DOHH2 (cell line): ENCODE results near the gene SHROOM3.

Source experiments
- H3F3A ChIP-seq: fragments of 200-600 bp; sonication (generic), shearing (Covaris generic); 2 replicates; pipeline ENCODE4 v1.6.0; 2016; ENCODE audit warnings: antibody characterized with exemption, mild to moderate bottlenecking; ENCODE audit not compliant: control insufficient read depth, insufficient read depth
- H3K27ac ChIP-seq: fragments of 200-600 bp; sonication (generic); 2 replicates; pipeline ENCODE4 v1.5.1; 2014; ENCODE audit warnings: low read depth, mild to moderate bottlenecking, low read length, moderate library complexity
- H3K27me3 ChIP-seq: fragments of 200-600 bp; sonication (generic); 2 replicates; pipeline ENCODE4 v1.6.1; 2014; ENCODE audit warnings: mild to moderate bottlenecking, low read length, mixed read lengths; ENCODE audit not compliant: control insufficient read depth
- H3K36me3 ChIP-seq: fragments of 200-600 bp; sonication (generic); 2 replicates; pipeline ENCODE4 v1.6.1; 2014; ENCODE audit warnings: mild to moderate bottlenecking, low read length, moderate library complexity, mixed read lengths; ENCODE audit not compliant: control insufficient read depth
- H3K4me1 ChIP-seq: fragments of 200-600 bp; sonication (generic); 2 replicates; pipeline ENCODE4 v1.6.1; 2014; ENCODE audit warnings: mild to moderate bottlenecking, low read length, mixed read lengths; ENCODE audit not compliant: control insufficient read depth
- H3K4me2 ChIP-seq: fragments of 200-600 bp; sonication (generic); 2 replicates; pipeline ENCODE4 v1.6.0; 2014; ENCODE audit warnings: mild to moderate bottlenecking, low read length, moderate library complexity
- H3K4me3 ChIP-seq: fragments of 200-600 bp; sonication (generic); 2 replicates; pipeline ENCODE4 v1.5.1; 2014; ENCODE audit warnings: mild to moderate bottlenecking, low read length, mixed read lengths
- H3K79me2 ChIP-seq: fragments of 200-600 bp; sonication (generic); 2 replicates; pipeline ENCODE4 v1.6.1; 2014; ENCODE audit warnings: mild to moderate bottlenecking, low read length, mixed read lengths; ENCODE audit not compliant: control insufficient read depth
- H3K9me2 ChIP-seq: fragments of 200-600 bp; sonication (generic); replicated peaks from 2 replicates; pipeline ENCODE4 v1.6.1; 2014; ENCODE audit warnings: mild to moderate bottlenecking, low read length, mixed read lengths; ENCODE audit not compliant: control insufficient read depth
- H3K9me3 ChIP-seq: fragments of 200-600 bp; sonication (generic); 2 replicates; pipeline ENCODE4 v1.6.1; 2014; ENCODE audit warnings: antibody characterized with exemption, low read length, mixed read lengths; ENCODE audit not compliant: control insufficient read depth, insufficient read depth
- H4K20me1 ChIP-seq: fragments of 200-600 bp; sonication (generic); 2 replicates; pipeline ENCODE4 v1.6.0; 2014; ENCODE audit warnings: low read depth, mild to moderate bottlenecking, antibody characterized with exemption, low read length, moderate library complexity; ENCODE audit not compliant: control insufficient read depth, insufficient read depth
- CTCF ChIP-seq: fragments of 200-600 bp; sonication (generic); IDR thresholded peaks from one replicate; pipeline ENCODE4 v1.5.1; 2014; ENCODE audit warnings: antibody characterized with exemption, mild to moderate bottlenecking, low read depth, low read length; ENCODE audit not compliant: poor library complexity, severe bottlenecking
- EZH2phosphoT487 ChIP-seq: fragments of 200-600 bp; sonication (generic); IDR thresholded peaks from 2 replicates; pipeline ENCODE4 v1.6.1; 2017; ENCODE audit warnings: borderline replicate concordance, mild to moderate bottlenecking, antibody characterized with exemption, low read length, moderate library complexity, mixed read lengths

The SHROOM3 gene

GRCh38 chr4:76649086-76649485 lies 214.1 kb downstream of the SHROOM3 start:
- no peaks in the 10 kb centered on the region for H4K20me1 ChIP-seq
- H3K4me3 ChIP-seq = no peak overlapping the region
- no peaks in the 10 kb centered on the region for H3K4me1 ChIP-seq
- H3K9me2 ChIP-seq = no peaks in the 10 kb centered on the region
- no peaks in the 10 kb centered on the region for H3F3A ChIP-seq
- no peaks in the 10 kb centered on the region for H3K36me3 ChIP-seq
- no peaks in the 10 kb centered on the region for H3K79me2 ChIP-seq
- H3K9me3 ChIP-seq = no peaks in the 10 kb centered on the region
- H3K4me2 ChIP-seq = no peak overlapping the region
- no peaks in the 10 kb centered on the region for H3K27me3 ChIP-seq
- H3K27ac ChIP-seq = no peak overlapping the region
- TF ChIP-seq EZH2phosphoT487 (no peak), CTCF (no peak)

- H3F3A ChIP-seq = no peaks in the 10 kb centered on the region
- H3K27me3 ChIP-seq = no peaks in the 10 kb centered on the region
- no peak overlapping the region for H3K27ac ChIP-seq
- no peaks in the 10 kb centered on the region for H3K79me2 ChIP-seq
- no peaks in the 10 kb centered on the region for H4K20me1 ChIP-seq
- H3K4me3 ChIP-seq = no peak overlapping the region
- no peaks in the 10 kb centered on the region for H3K9me2 ChIP-seq
- H3K4me1 ChIP-seq = no peaks in the 10 kb centered on the region
- H3K4me2 ChIP-seq = no peak overlapping the region
- TF ChIP-seq CTCF (no peak), EZH2phosphoT487 (no peak)
- no peaks in the 10 kb centered on the region for H3K36me3 ChIP-seq
- no peaks in the 10 kb centered on the region for H3K9me3 ChIP-seq
These were observed 216.6 kb downstream of the SHROOM3 start for GRCh38 chr4:76651616-76652015.

GRCh38 chr4:76652389-76652788 lies 217.4 kb downstream of the SHROOM3 start:
- Histone ChIP-seq H3K27ac (no peak overlapping the region), H4K20me1 (no peaks in the 10 kb centered on the region), H3K27me3 (no peaks in the 10 kb centered on the region), H3K79me2 (no peaks in the 10 kb centered on the region), H3F3A (no peaks in the 10 kb centered on the region), H3K9me3 (no peaks in the 10 kb centered on the region), H3K9me2 (no peaks in the 10 kb centered on the region), H3K36me3 (no peaks in the 10 kb centered on the region), H3K4me1 (no peaks in the 10 kb centered on the region), H3K4me3 (no peak overlapping the region), H3K4me2 (no peak overlapping the region)
- no peak for TF ChIP-seq EZH2phosphoT487
- no peak for TF ChIP-seq CTCF

GRCh38 chr4:76654084-76654483 lies 219.1 kb downstream of the SHROOM3 start:
- H3K4me2 ChIP-seq = no peak overlapping the region
- no peaks in the 10 kb centered on the region for H3F3A ChIP-seq
- H4K20me1 ChIP-seq = no peaks in the 10 kb centered on the region
- H3K4me3 ChIP-seq = no peak overlapping the region
- H3K9me2 ChIP-seq = no peaks in the 10 kb centered on the region
- H3K9me3 ChIP-seq = no peaks in the 10 kb centered on the region
- H3K27ac ChIP-seq = no peak overlapping the region
- H3K27me3 ChIP-seq = no peaks in the 10 kb centered on the region
- H3K79me2 ChIP-seq = no peaks in the 10 kb centered on the region
- TF ChIP-seq EZH2phosphoT487 = no peak
- TF ChIP-seq CTCF = no peak
- no peaks in the 10 kb centered on the region for H3K36me3 ChIP-seq
- H3K4me1 ChIP-seq = no peaks in the 10 kb centered on the region
